Measurements from ENCODE around the gene PAPLN.

PAPLN gene

GRCh38 chr14:73263606-73264005 is 26.3 kb downstream of the PAPLN start:
- DNase-seq = no peak

GRCh38 chr14:73264080-73264884 is 27.0 kb downstream of the PAPLN start:
- DNase-seq = no peak

GRCh38 chr14:73264885-73265720 is 27.8 kb downstream of the PAPLN start:
- DNase-seq = no peak

GRCh38 chr14:73265721-73266046 is 28.4 kb downstream of the PAPLN start:
- no peak for DNase-seq

GRCh38 chr14:73266317-73266716 is 29.0 kb downstream of the PAPLN start:
- no peak for DNase-seq

- DNase-seq = no peak
These were observed 30.2 kb downstream of the PAPLN start for GRCh38 chr14:73267474-73267873.

- peak; percentile 19 for DNase-seq
These were observed 32.6 kb downstream of the PAPLN start for GRCh38 chr14:73269729-73270531.

GRCh38 chr14:73272393-73272792 is 35.1 kb downstream of the PAPLN start:
- no peak for DNase-seq

- DNase-seq = no peak
These were observed 36.5 kb downstream of the PAPLN start for GRCh38 chr14:73273799-73274198.

GRCh38 chr14:73276836-73277235 is 39.5 kb downstream of the PAPLN start:
- DNase-seq = no peak

- DNase-seq = no peak
These were observed 40.1 kb downstream of the PAPLN start for GRCh38 chr14:73277376-73277775.

GRCh38 chr14:73280903-73281302 is 43.6 kb downstream of the PAPLN start:
- DNase-seq = no peak

- DNase-seq = peak; percentile 38
These were observed 46.5 kb downstream of the PAPLN start for GRCh38 chr14:73283608-73284379.

- DNase-seq = no peak
These were observed 48.7 kb downstream of the PAPLN start for GRCh38 chr14:73285979-73286378.

- DNase-seq = no peak
These were observed 49.3 kb downstream of the PAPLN start for GRCh38 chr14:73286598-73286997.

- DNase-seq = no peak
These were observed 49.8 kb downstream of the PAPLN start for GRCh38 chr14:73287071-73287470.

GRCh38 chr14:73289308-73289707 is 52.0 kb downstream of the PAPLN start:
- DNase-seq = no peak

GRCh38 chr14:73289729-73290128 is 52.4 kb downstream of the PAPLN start:
- DNase-seq = no peak

GRCh38 chr14:73290279-73290678 is 53.0 kb downstream of the PAPLN start:
- no peak for DNase-seq

- no peak for DNase-seq
These were observed 56.8 kb downstream of the PAPLN start for GRCh38 chr14:73293782-73294781.

GRCh38 chr14:73295198-73295796 is 58.0 kb downstream of the PAPLN start:
- peak; percentile 39 for DNase-seq

Data from fibroblast of skin of right quadriceps (primary cell).